Astrocyte (in vitro differentiated cells and primary cell): ENCODE measurements around the gene PASD1. TPM values are rescaled to one million over a fixed set of nuclear protein-coding genes. Genes with fewer than 3 reads are reported as not detected.

ENCODE experiments used
- DNase-seq: peaks from one replicate; pipeline ENCODE4 v3.0.0-alpha.2; 2010; ENCODE audit warnings: low read depth
- FAIRE-seq: peaks from 2 replicates; lab custom pipeline; 2011; peaks lifted over from hg19 to GRCh38; lab: Jason Lieb, UNC
- H2AFZ ChIP-seq: 2 replicates; pipeline ENCODE4 v1.6.0; 2012; ENCODE audit warnings: low read depth, low read length, inconsistent platforms
- H3K27ac ChIP-seq: 2 replicates; pipeline ENCODE4 v1.5.1; 2011; ENCODE audit warnings: low read depth, low read length, inconsistent platforms
- H3K27me3 ChIP-seq: 2 replicates; pipeline ENCODE4 v1.6.0; 2011; ENCODE audit warnings: low read length, inconsistent platforms; ENCODE audit not compliant: insufficient read depth
- H3K36me3 ChIP-seq: 2 replicates; pipeline ENCODE4 v1.5.1; 2011; ENCODE audit warnings: low read length, inconsistent platforms; ENCODE audit not compliant: insufficient read depth
- H3K4me1 ChIP-seq: 2 replicates; pipeline ENCODE4 v1.5.1; 2011; ENCODE audit warnings: low read length, inconsistent platforms; ENCODE audit not compliant: insufficient read depth
- H3K4me2 ChIP-seq: 2 replicates; pipeline ENCODE4 v1.6.0; 2012; ENCODE audit warnings: low read length, inconsistent platforms
- H3K4me3 ChIP-seq: 2 replicates; pipeline ENCODE4 v1.5.1; 2011; ENCODE audit warnings: low read depth, mild to moderate bottlenecking, low read length, inconsistent platforms; ENCODE audit not compliant: insufficient read depth
- H3K79me2 ChIP-seq: 2 replicates; pipeline ENCODE4 v1.6.0; 2012; ENCODE audit warnings: mild to moderate bottlenecking, low read length, inconsistent platforms; ENCODE audit not compliant: insufficient read depth
- H3K9ac ChIP-seq: 2 replicates; pipeline ENCODE4 v1.6.0; 2012; ENCODE audit warnings: mild to moderate bottlenecking, low read length, inconsistent platforms
- H3K9me3 ChIP-seq: 2 replicates; pipeline ENCODE4 v1.5.1; 2012; ENCODE audit warnings: low read depth, mild to moderate bottlenecking, low read length, inconsistent platforms; ENCODE audit not compliant: insufficient read depth
- H4K20me1 ChIP-seq: 2 replicates; pipeline ENCODE4 v1.6.0; 2012; ENCODE audit warnings: low read length, inconsistent platforms; ENCODE audit not compliant: insufficient read depth
- H3K27ac Mint-ChIP-seq: one replicate; pipeline ENCODE4 v1.8.0; 2021; ENCODE audit warnings: mild to moderate bottlenecking, mixed read lengths; ENCODE audit not compliant: unreplicated experiment
- H3K27me3 Mint-ChIP-seq: one replicate; pipeline ENCODE4 v1.8.0; 2021; ENCODE audit warnings: low read depth, mixed read lengths; ENCODE audit not compliant: unreplicated experiment
- H3K36me3 Mint-ChIP-seq: one replicate; pipeline ENCODE4 v1.8.0; 2021; ENCODE audit warnings: low read depth, mixed read lengths; ENCODE audit not compliant: unreplicated experiment
- H3K4me1 Mint-ChIP-seq: one replicate; pipeline ENCODE4 v1.8.0; 2021; ENCODE audit warnings: low read depth, mixed read lengths; ENCODE audit not compliant: unreplicated experiment
- H3K4me3 Mint-ChIP-seq: one replicate; pipeline ENCODE4 v1.8.0; 2021; ENCODE audit warnings: mild to moderate bottlenecking, moderate library complexity, mixed read lengths; ENCODE audit not compliant: unreplicated experiment
- H3K9me3 Mint-ChIP-seq: one replicate; pipeline ENCODE4 v1.8.0; 2021; ENCODE audit warnings: mild to moderate bottlenecking, mixed read lengths; ENCODE audit not compliant: unreplicated experiment
- EZH2 ChIP-seq: IDR thresholded peaks from 2 replicates; pipeline ENCODE4 v1.6.1; 2012; ENCODE audit warnings: mild to moderate bottlenecking, low read length, inconsistent platforms; ENCODE audit not compliant: insufficient read depth
- total RNA-seq: library from RNA; stranded (reverse); gene quantifications from 2 replicates; pipeline ENCODE4 v1.2.1, GENCODE V29; 2021
- TF ChIP-seq, protein P1 (sequence below): IDR thresholded peaks from 2 replicates; pipeline ENCODE4 v1.5.1; 2011; ENCODE audit warnings: low read depth, mild to moderate bottlenecking, inconsistent platforms, low read length, moderate library complexity; ENCODE audit not compliant: insufficient read depth

PASD1 gene
- total RNA-seq, 1 donor from 2014 or later = not detected

DNA sequence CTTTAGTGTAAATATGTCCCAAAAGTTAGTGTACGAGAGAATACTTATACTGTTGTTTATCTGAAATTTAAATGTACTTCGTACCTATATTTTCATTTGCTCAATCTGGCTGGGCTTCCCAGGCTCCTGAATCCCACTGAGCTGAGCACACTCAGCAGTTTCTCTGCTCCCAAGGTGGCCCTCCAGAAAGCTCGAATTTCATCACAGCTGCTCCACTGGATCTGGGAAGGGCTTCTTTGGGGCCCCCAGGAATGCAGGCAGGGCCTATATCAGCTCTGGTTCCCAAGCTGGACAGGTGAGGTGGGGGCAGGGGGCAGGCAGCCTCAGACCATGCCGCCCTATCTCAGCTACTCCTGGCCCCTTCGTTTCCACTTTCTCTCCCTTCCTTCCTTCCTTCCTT is 150.9 kb downstream of the PASD1 start:
- no peak for FAIRE-seq
- Histone ChIP-seq H4K20me1 (no peaks in the 10 kb centered on the region), H3K4me1 (no peaks in the 10 kb centered on the region), H3K4me3 (no peak overlapping the region), H2AFZ (no peak overlapping the region), H3K9ac (no peak overlapping the region), H3K79me2 (no peaks in the 10 kb centered on the region), H3K27ac (no peak overlapping the region), H3K4me2 (no peak overlapping the region), H3K27me3 (no peaks in the 10 kb centered on the region), H3K36me3 (no peaks in the 10 kb centered on the region), H3K9me3 (no peaks in the 10 kb centered on the region)
- no peak for DNase-seq
- Mint-ChIP-seq H3K27me3 (peaks cover 26% of the 10 kb centered on the region), H3K9me3 (no peaks in the 10 kb centered on the region), H3K36me3 (no peaks in the 10 kb centered on the region), H3K4me3 (no peak overlapping the region), H3K4me1 (peaks cover 4% of the 10 kb centered on the region), H3K27ac (no peak overlapping the region)
- no peak for TF ChIP-seq EZH2
- TF ChIP-seq, protein P1, sequence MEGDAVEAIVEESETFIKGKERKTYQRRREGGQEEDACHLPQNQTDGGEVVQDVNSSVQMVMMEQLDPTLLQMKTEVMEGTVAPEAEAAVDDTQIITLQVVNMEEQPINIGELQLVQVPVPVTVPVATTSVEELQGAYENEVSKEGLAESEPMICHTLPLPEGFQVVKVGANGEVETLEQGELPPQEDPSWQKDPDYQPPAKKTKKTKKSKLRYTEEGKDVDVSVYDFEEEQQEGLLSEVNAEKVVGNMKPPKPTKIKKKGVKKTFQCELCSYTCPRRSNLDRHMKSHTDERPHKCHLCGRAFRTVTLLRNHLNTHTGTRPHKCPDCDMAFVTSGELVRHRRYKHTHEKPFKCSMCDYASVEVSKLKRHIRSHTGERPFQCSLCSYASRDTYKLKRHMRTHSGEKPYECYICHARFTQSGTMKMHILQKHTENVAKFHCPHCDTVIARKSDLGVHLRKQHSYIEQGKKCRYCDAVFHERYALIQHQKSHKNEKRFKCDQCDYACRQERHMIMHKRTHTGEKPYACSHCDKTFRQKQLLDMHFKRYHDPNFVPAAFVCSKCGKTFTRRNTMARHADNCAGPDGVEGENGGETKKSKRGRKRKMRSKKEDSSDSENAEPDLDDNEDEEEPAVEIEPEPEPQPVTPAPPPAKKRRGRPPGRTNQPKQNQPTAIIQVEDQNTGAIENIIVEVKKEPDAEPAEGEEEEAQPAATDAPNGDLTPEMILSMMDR = no peak

DNA sequence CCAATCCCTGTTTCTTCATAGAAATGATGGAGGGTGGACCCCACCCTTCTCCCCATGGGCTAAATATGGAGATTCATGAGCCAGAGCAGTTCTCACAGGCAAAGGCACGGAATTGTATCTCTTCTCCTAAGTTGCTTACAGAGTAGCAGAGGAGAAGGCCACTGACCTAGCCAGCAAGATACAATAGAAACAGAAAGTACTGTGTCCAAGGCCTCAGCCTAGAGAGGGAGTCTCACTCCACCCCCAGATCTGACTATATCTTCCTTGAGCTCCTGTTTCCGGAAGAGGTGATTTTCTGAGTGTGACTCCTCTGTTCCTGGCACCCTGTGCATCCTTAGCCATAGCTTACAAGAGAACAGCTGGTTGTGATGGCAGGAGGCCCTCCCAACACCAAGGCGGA is 152.3 kb downstream of the PASD1 start, which contains the start of gene FATE1:
Gene FATE1, plus strand, starts transcription at position 284 of the 400 bp plus-strand sequence. Its CDS starts 85 bp downstream, at position 369.
- Histone ChIP-seq H3K9ac (no peak within 1 kb of the TSS), H3K4me3 (no peak within 1 kb of the TSS), H3K4me1 (no peaks in the 10 kb centered on the region), H4K20me1 (no peaks in the 10 kb centered on the region), H3K79me2 (no peaks in the 10 kb centered on the region), H3K27ac (no peak within 1 kb of the TSS), H3K4me2 (no peak within 1 kb of the TSS), H2AFZ (no peak within 1 kb of the TSS), H3K9me3 (no peaks in the 10 kb centered on the region), H3K27me3 (no peaks in the 10 kb centered on the region), H3K36me3 (no peaks in the 10 kb centered on the region)
- Mint-ChIP-seq H3K9me3 (no peaks in the 10 kb centered on the region), H3K27ac (peak within 1 kb of the TSS; percentile 69), H3K4me1 (peaks cover 4% of the 10 kb centered on the region), H3K27me3 (peaks cover 21% of the 10 kb centered on the region), H3K36me3 (no peaks in the 10 kb centered on the region), H3K4me3 (no peak within 1 kb of the TSS)
- FAIRE-seq (no peak), DNase-seq (no peak)
- TF ChIP-seq, protein P1 = no peak
- TF ChIP-seq EZH2 = no peak

DNA sequence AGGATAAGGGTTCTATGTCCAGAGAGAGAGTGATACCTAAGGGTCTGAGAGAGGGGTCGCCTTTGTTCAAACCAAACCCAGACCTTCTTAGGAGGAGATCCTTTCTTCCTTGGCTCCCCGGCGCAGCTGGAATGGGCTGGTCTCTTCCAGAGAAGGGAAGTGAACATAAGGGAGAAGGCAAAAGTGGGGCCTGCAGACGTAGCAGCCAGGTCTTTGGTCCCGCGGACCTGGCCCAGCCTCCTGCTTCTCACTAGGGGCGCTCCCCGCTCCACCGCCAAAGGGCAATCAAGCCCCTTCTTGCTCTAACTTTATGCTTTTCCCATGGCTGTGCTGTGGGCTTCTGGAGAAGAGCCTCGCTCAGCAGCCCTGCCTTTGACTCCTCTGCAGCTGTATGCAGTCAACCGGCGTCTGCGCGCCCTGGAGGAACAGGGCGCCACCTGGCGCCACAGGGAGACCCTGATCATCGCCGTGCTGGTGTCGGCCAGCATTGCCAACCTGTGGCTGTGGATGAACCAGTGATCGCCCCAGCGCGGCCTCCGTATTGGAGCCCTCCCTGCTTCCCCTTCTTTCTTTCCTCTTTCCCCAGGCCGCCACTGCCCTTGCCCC is 158.9 kb downstream of the PASD1 start:
- Mint-ChIP-seq H3K27me3 (peaks cover 9% of the 10 kb centered on the region), H3K9me3 (no peaks in the 10 kb centered on the region), H3K36me3 (no peaks in the 10 kb centered on the region), H3K4me3 (no peak overlapping the region), H3K4me1 (no peaks in the 10 kb centered on the region), H3K27ac (no peak overlapping the region)
- Histone ChIP-seq H3K4me1 (no peaks in the 10 kb centered on the region), H3K9me3 (no peaks in the 10 kb centered on the region), H3K4me2 (no peak overlapping the region), H2AFZ (no peak overlapping the region), H3K27ac (no peak overlapping the region), H3K36me3 (no peaks in the 10 kb centered on the region), H3K4me3 (no peak overlapping the region), H3K9ac (no peak overlapping the region), H4K20me1 (no peaks in the 10 kb centered on the region), H3K79me2 (no peaks in the 10 kb centered on the region), H3K27me3 (no peaks in the 10 kb centered on the region)
- no peak for DNase-seq
- FAIRE-seq = no peak
- TF ChIP-seq, protein P1 = no peak
- no peak for TF ChIP-seq EZH2
